Epidermal melanocyte (primary cell): ENCODE results near the gene GJD2.

Source experiments
- DNase-seq: peaks from one replicate; pipeline ENCODE4 v3.0.0; 2011; ENCODE audit warnings: low spot score; ENCODE audit not compliant: insufficient read length

The GJD2 gene

DNA sequence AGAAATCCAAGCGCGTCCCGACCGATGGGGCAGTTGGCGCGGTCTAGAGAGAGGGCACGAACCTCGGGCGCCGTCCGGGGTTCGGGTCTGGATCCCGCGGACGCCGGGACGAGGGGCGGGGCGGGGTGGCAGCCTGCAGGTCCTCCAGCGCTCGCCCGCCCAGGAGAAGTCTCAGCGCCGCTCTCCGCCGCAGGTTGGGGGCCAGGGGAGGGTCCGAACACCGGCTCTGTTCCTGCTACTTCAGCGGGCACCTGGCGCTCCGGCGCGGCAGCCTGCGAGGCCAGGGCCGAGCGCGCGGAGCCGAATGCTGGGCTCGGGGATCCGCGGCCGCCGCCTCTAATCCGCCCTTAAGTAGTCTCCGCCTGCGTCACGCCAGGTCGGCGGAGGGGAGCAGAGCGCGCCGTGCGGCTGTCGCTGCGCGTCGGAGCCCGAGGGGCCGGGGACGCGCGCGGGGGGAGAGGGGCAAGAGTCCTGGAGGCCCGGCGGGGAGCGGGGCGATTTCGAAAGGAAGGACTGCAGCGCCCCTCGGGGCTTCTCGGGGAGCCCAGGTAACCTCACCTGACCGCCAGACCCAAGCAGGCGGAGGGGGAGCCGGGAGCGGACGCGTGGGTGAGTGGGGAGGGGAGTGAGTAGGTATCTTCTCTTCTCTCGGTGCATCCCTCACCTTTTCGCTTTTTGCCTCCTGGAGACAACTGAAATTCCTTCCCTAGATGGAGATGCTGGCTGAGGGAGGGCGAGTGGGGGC is at the start of gene GJD2:
TSS of gene GJD2 (minus strand) at position 325 of the 745 bp plus-strand sequence. CDS start 510 bp downstream, outside the sequence.
- DNase-seq = no peak

DNA sequence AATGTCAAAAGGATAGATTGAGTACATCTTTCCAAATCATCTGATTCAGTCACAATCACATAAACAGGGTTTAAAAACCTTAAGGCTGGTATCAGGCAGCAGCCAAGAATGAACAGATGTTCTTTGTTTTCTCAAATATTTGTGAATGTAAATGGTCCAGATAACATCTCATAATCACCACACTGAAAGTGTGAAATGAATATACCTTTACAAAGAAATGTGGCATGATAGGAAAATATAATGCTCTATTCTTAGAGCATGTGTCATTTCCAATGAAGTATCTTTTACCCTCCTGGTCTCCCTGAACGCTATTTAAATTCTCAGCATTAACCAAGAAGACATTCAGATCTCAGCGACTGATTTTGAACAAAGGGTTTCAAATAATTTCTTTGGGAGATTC is 49.3 kb upstream of the GJD2 start:
- DNase-seq = no peak

DNA sequence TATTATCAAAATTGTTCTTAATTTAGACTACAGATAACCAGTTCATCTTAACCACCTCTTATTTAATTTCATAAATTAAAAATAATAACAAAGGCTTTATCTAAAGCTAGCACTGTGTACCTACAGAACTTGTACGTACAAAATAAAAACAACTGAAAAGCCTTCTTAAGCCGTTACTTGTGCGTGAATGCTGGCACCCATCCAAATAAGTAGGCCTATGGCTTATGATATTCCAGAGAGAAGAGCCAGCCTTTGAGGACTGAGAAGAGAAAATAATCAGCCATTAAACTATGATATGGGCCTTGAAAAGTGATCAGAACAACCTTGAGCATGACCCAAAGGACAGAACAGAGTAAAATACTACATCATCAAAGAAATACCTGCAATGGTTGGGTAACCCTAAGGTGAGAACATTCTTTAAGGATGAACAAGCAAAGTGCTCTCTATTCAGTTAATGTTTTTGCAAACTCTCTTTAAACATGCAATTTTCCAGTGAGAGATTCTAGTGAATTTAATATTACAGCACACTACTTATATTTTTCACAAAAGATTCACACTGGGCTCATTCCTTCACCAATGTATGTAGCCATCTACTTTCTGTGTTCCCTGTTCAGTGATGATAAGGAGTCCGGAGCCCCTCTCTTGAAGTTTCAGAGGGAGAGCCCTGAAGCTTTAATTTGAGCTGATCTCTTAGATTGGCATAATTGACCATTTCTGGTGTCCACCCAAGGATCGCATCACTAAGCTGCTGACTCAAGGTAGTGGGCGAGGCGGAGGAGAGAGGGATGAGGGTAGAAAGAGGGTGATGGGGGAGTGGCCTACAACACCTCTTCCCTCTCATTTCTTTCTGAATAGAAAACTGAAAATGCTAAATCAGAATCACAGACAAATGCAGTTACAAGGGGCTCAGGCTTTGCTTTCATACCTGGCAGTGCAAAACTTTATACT is 48.3 kb upstream of the GJD2 start:
- DNase-seq = no peak

DNA sequence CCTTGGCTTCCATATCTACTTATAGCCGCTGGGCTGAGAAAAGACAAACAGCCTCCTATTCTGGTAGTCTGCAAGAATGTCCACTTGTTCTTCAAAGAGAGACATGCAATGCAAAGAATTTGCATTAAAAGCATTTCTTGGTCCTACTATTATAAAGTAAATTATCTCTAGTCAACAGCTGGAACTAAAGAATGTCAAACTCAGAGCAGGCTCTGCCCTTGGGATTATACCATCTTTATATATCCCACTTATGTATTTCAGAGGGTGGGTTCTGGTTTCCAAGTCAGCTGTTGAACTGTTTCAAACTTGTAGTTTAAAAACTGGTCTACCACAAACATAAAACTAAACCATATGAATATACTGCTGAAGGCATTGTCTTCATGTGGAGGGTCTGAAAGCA is 47.6 kb upstream of the GJD2 start:
- DNase-seq = no peak

DNA sequence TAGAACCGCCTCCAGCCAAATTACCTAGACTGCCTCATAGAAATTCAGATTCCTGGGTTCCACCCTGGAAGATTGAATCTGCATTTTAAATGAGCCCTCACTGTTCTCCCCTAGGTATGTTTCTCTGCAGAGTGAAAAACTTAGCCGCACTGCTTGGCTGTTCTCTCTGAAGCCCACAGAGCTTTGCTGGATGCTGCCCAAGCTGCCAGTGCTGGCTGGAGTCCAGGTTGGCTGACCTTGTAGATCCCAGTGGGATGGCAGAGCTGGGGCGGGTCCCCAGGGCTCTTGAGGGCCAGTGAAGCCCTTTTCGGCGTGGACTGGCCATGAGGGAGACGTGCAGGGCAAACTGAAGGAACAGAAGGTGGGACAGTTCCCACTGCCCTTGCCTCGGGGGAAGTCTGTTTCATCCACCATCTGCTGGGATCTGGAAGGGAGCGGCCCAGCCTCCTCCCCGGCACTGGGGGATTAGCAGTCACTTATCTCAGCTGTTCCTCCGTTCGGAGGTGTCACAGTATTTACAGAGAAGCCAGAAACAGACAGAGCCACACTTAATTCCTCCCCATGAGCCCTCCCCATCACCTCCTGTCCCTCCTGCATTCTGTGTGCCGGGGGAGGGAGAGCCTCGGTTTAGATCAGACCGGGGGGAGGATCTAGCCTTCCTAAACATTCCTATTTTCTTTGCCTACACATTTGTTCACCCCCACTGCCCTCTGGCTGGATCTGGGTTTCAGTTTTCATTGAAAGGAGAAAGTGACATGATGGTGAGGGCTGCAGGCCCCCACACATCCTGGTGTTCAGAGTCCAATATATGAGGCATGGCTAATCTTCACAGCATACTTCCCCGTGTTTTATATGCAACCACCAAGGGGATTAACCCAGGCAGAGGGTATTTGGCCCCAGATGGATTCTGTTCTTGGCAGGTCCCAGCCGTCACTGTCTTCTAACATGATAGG is 44.6 kb upstream of the GJD2 start:
- DNase-seq = no peak

DNA sequence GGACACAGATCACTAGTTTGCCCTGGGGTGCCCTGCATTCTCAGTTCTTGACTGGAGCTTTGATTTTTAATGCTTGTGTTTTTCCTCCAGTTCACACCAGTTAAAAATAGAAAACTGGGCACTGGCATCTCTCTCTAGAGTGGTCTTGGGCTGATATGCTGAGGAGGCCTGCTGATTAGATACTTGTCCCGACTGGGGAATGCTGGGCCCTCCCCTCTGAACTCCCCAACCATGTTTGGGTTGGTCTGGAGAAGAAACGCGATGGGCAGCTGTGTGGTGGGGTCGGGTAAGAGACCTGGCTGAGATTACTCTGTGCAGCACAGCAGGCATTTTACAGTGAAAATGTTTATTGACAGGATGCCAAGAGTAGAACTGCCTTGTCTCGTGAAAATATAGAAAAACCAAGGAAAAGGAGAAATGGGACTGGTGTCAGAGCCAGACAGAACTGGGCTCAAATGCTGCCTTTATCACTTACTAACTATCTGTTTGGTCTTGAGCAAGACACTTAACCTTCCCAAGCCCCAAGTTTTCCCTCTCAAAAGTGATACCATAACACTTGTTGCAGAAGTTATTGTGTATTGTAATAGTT is 42.1 kb upstream of the GJD2 start:
- DNase-seq = no peak

DNA sequence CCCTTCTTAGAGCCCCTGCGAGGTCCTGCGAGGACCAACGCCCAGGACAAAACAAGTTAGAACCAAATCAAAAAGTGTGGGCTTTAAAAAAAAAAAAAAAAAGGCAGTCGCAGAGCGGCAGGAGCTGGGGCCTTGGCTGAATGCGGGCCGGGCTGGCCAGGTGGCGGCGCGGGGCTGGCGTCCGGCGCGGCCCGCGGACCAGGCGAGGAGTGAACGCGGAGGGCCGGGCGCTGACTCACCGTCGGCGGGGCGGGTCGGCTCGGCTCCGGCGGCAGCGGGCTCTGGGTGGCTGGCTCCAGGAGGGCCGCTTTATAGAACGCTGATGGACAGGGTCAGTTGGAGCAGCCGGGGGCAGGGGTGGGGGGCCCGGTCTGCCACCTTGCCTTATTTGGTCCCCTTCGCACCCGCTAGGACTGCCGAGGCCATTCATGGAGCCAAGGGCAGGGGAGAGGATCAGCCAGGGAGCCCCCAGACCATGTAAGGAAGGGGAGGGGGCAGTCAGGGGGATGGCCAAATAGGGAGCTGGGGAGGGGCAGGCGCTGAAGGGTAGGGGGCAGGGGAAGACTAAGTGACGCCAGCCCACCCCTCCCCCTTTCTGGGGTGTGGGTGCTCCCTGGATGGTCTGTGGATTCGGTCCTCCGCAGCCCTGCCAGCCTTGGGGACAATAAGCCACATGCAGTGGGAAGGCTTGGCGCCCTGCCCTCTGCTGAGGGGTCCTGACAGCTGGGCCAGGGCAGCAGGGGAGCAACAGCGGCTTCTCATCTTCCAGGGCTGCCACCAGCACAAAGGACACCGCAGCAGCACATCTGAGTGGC is 40.7 kb upstream of the GJD2 start, which contains the start of gene ACTC1:
TSS of gene ACTC1 (minus strand) at position 283 of the 815 bp plus-strand sequence. CDS start 741 bp downstream, outside the sequence.
- no peak for DNase-seq

DNA sequence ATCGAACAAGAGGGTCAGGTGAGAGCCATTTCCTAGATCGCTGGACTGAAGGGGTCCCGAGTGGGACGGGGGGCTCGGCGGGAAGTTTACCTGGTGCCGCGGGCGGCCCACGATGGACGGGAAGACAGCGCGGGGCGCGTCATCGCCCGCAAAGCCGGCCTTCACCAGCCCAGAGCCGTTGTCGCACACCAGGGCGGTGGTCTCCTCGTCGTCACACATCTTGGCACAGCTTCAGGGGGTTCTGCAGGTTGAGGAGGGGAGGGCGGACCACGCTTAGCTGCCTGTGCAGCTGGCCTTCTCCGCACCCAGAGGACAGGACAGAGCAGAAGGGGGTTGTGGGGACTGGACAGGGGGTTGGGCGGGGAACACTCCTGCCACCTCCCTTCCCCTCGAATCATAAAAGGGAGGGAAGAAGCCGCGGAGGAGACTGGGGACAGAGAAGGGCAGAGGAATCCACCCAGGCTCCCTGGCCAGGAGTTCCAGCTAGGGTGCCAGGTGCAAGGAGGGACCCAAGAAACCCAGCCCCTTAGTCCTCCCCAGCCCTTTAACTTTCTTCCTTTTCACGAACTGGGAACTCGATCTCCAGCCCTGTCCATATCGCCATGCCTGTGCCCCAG is 39.9 kb upstream of the GJD2 start:
- no peak for DNase-seq

DNA sequence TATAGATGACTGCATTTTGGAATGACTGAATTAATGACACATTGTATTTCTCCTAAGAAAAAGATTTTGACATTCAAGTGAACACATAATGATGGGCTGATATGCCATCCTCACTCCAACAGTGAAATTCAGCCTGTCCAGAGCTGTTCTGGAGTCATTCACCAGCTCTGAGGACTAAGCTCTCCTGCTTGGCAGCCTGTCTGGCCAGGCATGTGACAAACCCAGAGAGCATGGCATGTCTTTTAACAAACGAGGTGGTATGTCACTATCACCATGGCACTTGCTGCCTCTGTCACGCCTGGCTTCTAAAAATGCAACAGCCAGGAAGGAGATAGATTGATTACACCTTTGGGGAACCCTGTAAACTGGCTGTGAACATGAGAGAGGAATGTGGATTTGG is 39.1 kb upstream of the GJD2 start:
- DNase-seq = no peak

DNA sequence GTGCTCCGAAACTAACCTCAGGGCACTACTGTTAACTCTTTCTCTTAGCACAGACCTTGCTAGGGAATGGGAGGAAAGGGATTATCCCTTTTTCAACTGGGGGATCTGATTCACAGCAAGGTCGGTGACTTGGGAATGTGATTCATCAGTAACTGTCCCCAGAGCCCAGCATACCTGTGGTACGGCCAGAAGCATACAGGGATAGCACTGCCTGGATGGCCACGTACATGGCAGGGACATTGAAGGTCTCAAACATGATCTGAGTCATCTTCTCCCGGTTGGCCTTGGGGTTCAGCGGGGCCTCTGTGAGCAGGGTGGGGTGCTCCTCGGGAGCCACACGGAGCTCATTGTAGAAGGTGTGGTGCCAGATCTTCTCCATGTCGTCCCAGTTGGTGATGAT is 38.3 kb upstream of the GJD2 start:
- no peak for DNase-seq

DNA sequence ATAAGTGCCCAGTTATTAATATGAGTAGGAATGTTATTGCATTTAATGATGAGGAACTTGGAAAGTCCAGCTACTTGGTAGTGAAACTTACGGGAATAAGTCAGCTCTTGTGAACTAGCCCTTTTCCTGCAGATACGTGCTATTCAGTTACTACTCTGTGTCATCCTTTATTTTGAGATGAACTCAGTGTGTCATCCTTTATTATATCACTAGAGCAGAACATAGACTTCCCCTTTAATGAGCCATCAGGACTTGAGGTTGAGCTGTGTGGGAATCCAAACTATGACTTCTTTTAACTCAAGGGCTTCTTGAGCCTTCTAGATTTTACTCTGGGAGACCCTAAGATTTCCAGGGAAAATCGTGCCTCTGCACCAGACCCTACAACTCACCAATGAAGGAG is 36.9 kb upstream of the GJD2 start:
- no peak for DNase-seq

DNA sequence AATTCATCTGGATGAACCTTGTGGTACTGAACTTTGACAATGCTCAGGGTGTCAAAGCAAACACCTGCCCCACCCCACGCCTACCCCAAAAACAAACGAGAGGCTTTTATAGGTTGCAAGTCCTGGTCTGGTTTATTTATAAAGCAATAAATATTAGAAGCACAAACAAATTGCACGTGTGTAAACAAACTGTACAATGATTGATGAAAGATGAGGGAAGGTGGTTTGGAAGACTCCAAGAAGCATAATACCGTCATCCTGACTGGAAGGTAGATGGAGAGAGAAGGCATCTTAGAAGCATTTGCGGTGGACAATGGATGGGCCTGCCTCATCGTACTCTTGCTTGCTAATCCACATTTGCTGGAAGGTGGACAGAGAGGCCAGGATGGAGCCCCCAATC is 35.3 kb upstream of the GJD2 start:
- no peak for DNase-seq

DNA sequence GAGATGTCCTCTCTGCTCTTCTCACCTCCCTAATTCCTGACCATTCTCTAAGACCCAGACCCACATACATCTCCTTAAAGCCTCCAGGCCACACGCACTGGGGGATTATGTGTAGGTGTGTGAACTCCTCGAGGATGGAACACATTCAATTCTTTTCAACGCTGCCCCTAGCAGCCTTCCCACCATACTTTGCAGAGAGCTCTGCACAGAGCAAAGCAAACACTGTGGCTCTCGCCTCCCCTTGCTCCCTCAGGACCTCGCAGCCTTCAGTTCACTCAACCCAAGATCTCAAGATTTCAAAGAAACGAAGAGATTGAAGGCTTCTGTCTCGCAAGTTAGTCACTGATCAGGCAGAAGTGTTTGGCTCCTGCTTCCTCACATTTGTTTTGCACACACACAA is 34.5 kb upstream of the GJD2 start:
- no peak for DNase-seq

DNA sequence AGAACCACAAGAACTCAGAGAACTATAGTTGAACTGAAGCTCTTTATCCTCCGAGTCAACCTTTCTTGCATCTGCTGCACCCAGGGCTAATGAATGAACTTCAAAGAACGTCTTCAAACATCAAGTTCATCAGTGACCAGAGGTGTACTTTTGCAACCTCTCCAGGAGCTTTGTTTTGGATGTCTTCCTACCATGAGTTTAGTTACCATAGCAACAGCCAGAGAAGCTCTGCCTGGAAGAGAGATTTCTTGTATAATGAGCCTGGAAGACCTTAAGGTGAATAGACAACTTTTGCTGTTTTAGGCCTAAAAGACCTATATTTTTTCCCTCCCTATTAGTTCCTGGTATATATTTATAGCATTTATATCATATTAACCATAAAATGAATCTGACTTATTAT is 31.4 kb upstream of the GJD2 start:
- no peak for DNase-seq

DNA sequence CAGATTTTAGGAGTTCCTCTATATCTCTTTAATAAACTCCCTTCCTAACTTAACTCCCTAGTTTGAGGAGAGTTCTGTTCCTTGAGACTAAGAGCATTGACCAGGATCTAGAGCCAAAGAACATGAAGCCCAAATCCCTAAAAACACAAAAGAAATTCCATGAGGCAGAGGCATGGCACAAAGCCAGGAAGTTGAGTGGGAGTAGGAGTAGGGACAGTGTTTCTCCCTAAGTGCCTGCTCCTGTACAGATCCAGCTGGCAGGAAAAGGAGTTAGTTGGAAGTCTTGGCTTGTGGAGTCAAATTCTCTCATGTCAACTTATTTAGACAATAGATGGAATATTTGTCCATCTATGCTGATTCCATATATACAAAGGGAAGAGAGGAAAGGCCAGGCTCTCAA is 29.2 kb upstream of the GJD2 start:
- DNase-seq = no peak

DNA sequence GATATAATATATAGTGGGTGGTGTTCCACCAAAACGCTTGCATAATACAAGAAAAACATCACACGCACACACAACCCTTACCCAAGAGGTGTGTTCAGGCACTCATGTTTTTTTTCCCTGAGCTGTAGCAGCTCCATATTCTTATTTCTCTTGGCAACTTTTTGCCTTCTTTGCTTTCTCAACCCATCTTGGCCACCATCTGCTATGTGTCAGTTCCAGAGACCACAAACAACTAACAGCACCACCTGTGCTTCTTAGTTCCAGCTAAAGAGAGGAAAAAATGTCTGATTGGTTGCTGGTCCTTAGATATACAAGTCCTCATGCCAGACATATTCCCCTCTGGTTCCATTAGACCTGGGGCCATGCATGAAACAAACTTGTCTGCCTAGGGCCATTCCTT is 28.6 kb upstream of the GJD2 start:
- no peak for DNase-seq

DNA sequence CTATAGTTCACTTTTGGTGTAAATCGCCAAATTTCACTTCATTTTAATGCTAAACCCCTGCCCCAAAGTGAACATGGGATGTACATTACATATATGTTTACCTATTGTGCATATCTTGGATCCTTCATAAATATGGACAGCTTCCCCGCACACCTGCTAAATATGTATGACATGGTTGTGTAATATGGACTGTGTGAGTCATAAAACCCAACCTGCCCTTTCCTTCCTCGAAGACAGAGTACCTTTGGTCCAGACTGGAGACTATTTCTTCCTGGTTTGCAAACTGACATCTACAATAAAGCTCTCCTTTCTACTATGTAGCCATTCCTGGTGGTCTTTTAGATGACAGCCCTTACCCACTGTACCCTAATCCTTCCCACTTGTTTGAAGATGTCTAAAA is 28.1 kb upstream of the GJD2 start:
- DNase-seq = no peak

DNA sequence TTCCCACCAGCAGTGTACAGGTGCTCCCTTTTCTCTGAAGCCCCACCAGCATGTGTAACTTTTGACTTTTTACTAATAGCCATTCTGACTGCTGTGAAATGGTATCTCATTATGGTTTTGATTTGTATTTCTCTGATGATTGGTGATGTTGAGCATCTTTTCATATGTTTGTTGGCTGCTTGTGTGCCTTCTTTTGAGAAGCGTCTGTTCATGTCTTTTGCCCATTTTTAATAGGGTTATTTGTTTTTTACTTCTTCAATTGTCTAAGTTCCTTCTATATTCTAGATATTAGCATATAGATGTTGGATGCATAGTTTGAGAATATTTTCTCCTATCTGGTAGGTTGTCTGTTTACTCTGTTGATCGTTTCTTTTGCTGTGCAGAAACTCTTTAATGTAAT is 25.9 kb upstream of the GJD2 start:
- no peak for DNase-seq

DNA sequence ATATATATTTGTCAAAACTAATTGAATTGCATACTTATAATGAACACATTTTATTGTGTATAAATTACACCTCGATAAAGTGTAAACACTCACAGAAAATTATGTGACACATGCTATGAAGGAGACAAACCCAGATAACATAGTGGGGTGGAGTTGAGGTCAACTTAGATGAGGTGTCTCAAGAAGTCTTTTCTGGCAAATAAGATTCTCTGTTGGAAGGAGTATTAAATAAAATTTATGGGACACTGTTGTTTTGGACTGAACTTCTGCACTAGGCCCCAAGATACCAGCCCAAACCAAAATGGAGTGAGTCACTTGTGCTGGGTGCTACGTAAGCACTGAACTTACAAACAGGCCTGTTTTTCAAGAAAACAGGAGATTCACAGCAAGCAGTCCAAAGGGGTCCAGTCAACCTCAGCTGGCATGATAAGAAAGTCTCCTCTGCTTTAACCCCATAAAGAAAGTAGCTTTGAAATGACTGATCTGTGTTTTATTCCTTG is 21.9 kb upstream of the GJD2 start:
- DNase-seq = no peak

DNA sequence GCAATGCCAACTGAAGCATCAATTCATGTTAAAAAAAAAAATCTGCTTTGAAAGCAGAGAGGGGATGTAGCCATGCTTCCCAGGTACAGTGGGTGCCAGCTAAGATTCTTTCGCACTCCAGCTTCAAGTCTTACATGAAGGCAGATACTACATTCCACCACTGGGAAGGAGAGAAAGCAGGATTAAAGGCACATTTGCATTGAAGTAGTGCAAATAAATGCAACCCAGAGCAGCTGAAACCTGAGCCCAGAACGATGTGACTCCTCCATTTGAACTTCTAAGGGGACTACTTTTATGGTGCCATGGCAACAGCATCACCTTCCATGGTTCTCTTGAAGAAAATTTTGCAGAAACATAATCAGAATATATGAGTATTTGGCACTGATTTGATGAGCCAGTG is 19.1 kb upstream of the GJD2 start:
- DNase-seq = no peak
